Endothelial cell of hepatic sinusoid (primary cell): ENCODE data around the gene ATP8A2.

Experiments
- in situ Hi-C: cut with HindIII; loops from 2 replicates; pipeline ENCODE4 v1.10.0; 2017; ENCODE audit warnings: low sequenced_read_pairs

ATP8A2 gene

DNA sequence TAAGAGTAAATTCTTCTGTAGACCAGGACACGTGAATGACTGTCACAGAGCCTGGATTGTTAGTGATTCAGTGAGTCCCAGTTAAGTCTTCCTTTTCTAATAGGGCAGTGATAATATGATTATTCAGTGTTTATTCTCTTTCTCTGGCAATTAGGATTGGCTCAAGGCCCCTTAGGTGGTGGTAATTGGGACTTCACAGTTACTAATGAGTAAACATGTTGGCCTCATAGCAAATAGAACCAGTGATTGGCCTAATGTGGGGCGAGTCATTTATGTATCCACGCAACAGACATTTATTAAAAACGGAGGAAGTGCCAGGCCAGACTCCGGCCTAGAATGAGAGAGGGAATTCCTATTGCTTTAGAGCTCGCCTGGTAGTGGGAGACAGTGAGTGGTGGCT is 607.6 kb downstream of the ATP8A2 start:
- in situ Hi-C loops: no loop called here

DNA sequence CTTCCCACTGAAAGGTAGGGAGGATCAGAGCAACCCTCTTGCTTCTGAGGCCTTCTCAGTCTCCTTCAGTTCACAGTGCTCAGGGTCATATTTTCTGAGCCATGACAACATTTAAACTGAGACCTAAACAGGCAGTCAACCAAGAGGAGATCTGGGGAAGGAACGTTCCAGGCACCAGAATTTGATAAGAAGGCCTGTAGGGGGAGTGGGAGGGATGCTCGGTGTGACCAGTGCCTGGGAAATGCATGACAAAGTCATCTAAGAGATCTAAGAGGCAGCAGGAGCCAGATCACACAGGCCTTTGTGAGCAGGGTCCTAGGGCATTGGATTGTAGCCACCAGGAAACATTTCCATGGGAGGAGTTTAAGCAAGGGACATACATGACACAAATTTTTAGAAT is 608.5 kb downstream of the ATP8A2 start:
- in situ Hi-C loops: no loop called here

DNA sequence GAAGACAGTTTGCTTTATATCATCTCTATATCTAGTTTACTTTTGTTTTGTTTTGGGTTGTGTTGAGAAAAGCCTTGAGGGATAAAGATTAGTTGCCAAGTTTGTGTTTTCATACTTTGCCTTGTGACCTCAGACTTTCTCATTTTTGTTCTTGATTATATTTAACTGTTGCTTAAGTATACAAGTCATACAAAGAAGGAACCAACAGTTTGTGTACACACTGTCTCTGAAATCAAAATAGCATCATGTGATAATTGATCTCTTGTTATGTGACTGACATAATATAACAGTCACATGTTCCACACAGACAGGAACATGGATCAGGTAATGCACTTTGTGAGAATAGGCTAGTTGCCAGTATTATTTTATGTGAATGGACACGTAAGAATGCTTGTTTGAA is 609.3 kb downstream of the ATP8A2 start:
- in situ Hi-C loops: no loop called here

DNA sequence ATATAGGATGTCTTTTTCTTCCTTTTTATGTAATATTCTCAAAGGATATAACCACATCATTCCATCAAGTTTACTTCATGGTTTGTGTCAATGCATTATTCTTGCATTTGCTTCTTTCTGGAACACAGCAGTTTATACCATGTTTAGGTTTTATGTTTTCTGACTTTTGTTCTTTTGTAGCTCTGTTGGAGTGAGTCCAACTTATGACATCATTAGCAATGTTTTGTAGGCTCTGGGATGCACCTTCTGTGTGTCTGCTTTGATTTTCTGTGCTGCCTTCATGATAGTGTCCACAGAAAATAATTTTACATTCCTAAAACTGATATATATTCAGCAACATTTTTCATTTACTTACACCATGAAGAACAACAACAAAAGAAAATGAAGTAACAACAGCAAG is 611.1 kb downstream of the ATP8A2 start:
- in situ Hi-C loops: no loop called here

DNA sequence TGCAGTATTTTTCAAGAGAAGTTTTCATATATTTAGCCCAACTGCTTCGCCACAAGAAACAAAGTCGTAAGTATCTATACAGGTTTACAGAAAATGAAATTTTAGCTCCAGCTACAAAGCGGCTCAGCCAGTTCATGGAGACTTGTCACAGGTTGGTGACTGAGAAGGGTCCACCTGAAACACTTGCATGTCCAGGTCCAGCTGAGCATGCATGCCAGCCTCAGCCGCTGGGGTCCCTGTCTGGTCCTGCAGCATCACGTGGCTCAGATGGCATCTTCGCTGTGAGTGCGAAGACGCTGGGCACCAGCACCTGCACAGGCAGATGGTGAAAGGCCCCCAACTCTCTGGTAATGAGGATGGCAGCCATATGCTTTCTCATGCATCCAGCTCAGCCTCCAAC is 616.2 kb downstream of the ATP8A2 start:
- in situ Hi-C loops: no loop called here

DNA sequence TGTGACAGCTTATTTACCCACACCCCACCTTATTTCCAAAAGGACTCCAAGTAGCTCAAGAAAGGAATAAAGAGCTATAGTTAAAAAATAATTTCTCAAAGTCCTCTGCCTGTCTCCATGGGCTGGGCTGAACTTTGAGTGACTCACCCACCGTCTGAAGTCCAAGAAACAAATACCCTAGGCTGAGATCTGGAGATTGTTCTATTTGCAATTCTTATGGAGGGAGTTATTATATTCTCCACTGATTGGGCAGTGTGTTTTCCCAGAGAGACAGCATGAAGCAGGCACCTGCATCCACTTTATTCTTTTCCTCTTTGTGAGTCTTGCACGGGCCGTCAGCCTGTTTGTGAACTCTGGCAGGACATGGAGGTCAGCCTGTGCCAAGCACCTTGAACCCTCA is 616.9 kb downstream of the ATP8A2 start:
- in situ Hi-C loops: no loop called here

DNA sequence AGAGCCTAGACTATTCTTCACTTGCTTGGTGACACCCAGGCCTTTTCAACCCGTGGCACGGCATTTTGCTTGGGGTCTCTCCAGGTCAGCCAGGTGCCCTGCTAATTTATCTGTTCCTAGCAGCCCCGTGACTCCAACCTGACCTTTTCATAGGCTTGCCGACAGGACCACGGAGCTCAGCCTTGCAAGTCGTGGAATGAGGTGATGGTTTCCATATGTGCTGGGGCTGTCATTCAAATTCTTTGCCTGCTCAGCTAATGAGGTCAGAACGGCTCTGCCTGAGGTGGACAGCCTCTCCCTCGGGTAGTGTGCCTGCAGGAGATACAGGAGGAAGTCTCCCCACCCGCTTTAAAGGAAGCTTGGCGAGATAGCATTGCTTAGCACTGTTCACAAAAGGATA is 619.0 kb downstream of the ATP8A2 start:
- in situ Hi-C loops: loop anchor here (10.0 kb wide), 1 partner anchor 46 kb away; no protein-coding TSS in a partner anchor

DNA sequence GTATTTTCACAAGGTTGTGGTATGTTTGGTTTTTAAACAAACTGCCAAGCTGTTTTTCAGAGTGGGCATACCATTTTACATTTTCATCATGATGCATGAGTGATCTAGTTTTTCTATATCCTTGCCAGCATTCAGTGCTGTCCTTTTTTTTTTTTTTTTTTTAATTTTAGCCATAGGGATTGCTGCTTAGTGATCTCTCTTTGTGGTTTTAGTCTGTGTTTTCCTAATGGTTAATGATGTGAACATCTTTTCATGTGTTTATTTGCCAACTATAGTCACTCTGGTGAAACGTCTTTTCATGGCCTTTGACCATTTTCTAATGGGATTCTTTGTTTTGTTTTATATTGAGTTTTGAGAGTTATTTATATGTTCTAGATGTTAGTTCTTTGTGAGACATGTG is 620.3 kb downstream of the ATP8A2 start:
- in situ Hi-C loops: loop anchor here (10.0 kb wide), 1 partner anchor 47 kb away; no protein-coding TSS in a partner anchor

DNA sequence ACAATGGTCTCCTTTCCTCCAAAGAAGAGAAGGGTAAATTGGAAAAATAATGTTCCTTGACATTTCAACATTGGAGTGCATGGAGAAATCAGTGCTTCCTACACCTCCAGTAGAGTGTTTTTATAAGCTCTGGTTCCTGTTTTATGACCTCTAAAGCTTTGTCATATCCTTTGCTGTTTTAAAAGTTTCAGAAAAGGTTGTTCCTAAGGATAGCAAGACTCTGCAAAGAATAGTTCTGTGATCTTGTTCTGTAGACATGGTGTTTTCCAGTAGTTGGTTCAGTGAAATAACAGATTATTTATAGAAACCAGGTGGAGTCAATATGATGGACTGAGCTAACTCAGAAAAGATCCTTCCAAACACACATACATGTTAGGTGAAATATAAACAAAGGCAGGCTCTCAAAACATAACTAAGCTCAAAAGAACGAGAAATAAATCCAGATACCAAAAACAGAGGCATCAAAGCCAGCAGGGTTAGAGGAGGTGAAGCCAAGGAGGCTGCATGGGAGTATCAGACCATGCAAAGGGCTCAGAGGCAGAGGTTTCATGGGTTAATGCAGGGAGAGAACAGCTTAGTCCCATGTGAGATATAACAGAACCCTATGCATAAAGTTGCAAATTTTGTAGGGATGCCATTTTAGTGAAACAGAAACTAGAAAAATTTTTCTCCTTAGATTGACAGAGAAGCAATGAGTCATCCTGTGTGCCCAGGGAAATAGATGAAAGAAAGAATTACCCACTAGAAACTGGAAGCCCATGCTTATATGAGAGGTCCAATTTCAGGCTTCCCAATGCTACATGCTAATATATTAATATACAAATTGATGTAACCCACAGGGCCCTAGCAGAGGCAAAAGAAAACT is 635.7 kb downstream of the ATP8A2 start:
- in situ Hi-C loops: no loop called here

DNA sequence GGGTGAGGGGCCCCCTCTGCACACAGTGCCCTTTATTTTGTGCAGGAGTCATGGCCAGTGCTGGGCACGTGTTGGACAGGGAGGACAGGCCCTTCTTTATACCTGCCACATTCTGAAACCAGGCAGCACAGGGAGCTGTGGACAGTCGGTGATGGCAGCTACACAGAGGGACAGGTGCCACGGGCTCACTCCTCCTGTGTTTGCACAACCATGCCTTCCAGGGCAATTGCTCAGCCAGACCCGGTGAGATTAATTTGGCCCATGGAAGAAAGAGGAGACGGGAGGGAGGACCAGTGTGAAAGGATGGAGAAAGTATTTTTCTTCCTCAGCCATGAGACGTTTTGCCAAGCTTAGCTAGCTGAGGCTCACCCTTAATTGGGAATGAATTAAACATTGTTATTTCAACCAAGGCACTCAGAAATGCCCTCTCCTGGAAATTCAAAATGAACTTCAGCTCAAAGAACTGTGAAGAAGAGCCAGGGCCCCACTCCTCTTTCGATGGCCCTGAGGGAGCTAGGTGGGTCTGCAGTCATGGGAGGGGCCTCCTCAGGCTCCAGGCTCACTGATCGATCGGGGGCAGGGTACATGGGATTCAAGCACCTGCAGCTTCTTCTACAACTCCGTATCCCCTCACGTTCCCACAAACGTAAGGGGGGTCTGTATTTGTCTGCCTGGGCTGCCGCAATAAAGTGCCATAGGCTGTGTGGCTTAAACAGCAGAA is 638.9 kb downstream of the ATP8A2 start:
- in situ Hi-C loops: no loop called here

DNA sequence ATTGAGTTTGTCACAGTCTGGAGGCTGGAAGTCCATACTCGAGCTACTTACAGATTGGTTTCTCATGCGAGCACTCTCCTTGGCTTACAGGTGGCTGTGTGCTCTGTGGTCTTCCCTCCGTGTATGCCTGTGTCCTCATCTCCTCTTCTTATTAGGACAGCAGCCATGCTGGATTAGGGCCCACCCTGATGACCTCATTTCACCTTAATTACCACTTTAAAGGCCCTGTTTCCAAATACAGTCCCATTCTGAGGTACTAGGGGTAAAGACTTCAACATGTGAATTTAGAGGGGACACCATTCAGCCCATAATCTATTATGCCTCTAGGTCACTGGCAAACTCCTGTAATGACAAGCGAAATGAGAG is 639.4 kb downstream of the ATP8A2 start:
- in situ Hi-C loops: no loop called here

DNA sequence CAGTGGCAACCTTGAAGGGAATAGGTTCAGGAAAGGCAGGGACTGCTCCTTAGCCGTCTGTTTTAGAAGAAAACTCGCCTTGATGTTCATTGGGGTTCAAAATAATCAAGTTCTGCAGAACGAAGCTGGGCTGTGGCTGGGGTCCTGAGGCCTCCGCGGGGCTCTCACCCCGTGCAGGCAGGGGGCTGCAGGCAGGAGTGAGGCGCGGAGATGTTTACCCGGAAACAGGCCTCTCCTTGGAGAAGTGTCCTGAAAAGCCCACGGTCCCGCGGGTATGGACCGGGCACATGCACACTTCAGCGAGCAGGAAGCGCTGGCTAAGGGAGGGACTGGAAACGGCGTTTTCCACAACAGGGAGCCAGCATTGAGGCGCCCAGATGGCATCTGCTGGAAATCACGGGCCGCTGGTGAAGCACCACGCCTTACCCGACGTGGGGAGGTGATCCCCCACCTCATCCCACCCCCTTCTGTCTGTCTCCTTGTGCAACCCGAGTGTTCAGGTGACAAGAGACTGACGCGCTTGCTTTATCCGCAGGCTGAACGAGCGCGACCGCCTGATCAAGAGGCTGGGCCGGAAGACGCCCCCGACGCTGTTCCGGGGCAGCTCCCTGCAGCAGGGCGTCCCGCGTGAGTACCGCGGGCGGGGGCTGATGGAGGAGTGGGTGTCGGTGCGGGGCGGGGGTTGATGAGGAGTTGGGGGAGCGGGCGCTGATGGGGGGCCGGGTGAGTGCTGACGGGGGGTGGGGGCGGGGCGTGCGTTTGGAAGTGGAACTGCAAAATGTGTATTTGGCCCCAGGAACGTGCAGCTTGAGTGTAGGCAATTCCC is 640.4 kb downstream of the ATP8A2 start:
- in situ Hi-C loops: no loop called here

DNA sequence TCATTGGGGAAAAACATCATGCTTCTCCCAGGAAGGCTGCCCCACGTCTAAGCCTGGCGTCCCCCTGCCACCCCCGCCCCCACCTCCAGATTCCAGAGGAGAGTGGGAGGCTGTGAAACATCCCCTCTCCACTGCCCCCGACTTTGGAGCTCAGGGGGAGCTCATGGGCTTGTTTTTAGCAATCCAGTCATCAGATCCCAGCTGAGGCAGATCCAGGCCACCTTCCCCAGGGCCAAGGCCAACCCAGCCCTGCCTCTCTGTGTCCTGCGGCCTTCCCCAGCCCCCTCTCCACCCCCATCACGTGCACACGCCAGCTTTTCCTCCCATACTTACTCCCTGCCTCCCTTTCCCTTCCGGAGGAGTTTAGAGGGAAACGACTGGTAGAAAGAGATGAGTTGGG is 641.2 kb downstream of the ATP8A2 start:
- in situ Hi-C loops: no loop called here

DNA sequence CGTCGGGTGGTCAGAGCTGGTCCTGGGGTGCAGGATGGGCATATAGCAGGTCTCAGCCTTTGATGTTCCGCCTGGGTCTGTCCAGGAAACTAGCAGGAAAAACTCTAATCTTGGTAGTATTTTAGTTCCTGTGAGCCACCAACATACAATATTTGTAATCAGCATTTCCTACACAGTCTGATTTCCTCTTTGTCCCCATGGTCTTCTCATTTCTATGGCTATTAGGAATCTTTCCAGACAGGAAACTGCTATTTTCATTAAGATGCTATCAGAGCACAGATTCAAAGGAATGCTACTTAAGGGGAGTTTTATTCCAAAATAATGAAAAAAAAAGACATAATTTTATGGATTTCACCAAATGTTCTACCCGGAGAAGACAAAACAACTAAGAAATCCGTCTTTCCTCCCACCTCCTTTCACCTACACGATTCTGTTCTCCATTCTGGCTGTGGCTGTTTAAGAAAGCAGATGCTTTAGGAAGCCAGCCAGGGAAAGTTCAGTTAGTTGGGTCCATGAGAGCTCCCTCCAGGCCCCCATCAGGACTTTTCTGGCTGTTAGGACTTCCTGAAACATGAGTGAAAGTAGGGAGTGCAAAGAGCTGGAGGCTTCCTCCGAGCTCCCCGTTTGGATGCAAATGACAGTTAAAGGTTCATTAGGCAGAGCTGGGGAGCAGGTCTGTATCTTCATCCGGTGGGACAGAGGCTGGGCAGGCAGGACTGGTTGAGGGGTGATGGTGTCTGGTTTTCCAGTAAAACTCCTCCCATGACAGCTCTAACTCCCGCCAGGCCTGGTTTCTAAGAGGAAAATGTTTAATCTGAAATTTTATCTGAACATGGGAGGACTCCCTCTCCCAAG is 643.7 kb downstream of the ATP8A2 start:
- in situ Hi-C loops: no loop called here

DNA sequence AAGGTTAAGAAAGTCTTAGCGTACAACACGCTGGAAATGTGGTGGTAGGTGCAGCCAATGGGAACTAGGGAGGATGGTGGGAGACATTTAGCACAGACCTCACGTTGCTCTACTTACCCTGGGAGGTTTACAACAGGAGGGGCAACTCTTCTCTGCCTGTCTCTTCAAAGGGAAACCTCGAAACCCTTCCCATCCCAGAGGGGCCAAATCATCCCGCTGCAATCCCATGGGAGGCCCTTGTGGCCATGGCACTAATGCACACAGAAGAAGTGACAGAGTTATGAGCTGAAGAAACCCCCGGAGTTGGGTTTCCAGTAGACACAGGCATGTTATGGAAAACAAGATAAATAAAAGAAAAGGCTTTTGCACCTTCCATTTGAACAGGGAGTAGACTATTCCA is 644.4 kb downstream of the ATP8A2 start:
- in situ Hi-C loops: no loop called here

DNA sequence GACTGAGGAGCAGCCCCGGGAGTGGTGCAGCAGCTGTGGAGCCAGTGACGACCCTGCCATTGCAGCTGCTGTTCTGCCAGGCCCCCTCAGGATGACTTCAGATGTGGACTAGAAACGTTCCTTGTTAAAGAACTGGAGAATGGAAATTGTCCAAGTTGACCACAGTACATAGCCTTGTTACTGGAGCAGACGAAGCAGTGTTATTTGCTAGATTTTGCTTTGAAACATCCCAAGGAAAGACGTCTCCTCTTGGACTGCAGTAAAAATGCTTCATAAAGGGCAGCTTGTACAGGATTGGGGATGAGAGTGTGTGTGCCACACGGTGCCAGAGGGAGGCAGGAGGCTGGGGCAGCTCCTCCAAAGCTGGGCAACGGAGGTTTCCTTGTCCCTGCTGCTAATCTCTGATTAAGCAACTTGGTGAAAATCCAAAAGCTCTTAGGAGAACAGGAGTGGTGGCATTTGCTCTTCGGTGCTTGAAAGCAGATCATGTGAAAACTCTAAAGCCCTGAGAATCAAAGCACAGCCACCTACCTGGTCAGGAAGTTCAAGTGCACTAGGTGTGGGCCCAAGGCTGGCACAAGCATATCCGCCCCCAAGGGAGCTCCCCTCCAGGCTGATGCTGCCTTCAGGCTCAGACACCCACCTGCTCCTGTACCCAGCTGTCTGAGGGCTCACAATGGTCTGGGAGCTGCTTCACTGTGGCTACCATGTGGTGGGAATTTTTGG is 645.6 kb downstream of the ATP8A2 start:
- in situ Hi-C loops: no loop called here

DNA sequence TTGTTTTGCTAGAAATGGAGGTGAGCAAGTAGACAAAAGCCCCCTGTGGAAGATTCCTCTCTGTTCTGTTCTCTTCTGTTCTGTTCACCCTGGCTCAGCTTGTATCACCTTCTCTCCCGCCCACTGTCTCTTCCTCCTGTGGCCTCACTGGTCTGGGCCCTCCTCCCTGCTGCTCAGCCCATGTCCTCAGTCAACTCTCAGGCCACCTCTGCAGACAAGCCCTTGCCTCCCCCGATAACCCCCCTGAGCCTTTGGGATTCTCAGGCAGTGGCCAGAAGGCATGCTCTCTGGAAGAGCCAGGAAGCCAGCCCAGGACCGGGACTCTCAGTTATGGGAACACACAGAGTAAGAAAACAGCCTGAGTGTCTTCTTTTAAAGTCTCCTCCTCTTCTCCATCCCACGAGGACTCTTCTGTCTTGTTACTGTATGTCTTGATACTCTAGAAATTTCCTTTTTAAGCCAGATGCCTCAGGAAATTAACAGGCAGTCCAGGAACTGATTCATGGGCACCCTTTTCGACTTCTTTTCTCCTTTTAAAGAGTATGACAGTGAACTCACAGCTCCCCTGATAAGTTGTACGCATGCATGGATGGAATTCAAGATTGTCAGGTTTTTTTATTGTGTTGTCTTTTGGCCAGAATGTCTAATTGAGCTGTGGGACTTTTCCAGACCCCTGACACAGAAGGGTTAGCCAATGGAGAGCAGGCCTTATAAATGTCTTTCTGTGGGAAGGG is 646.3 kb downstream of the ATP8A2 start:
- in situ Hi-C loops: no loop called here

DNA sequence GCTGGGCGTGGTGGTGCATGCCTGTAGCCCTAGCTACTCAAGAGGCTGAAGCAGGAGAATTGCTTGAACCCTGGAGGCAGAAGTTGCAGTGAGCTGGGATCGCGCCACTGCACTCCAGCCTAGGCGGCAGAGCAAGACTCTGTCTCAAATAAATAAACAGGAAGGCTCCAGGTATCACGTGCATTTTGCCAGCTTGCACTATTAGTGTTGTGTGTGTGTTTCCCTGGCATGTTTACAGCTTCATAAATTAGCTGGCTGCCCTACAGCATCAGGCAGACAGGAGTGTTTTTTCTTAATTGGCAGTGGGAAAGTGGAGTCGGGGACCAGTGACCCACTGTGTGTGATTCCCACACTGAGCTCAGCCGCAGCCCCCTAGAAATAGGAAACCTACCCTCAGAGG is 647.5 kb downstream of the ATP8A2 start:
- in situ Hi-C loops: no loop called here
